Measurements from ENCODE around the gene BTRC. TPM values are rescaled to one million over a fixed set of nuclear protein-coding genes. Genes with fewer than 3 reads are reported as not detected.

The BTRC gene
- polyA plus RNA-seq, 3 donors, result 2.8 to 4.3 (median 3.1) TPM

DNA sequence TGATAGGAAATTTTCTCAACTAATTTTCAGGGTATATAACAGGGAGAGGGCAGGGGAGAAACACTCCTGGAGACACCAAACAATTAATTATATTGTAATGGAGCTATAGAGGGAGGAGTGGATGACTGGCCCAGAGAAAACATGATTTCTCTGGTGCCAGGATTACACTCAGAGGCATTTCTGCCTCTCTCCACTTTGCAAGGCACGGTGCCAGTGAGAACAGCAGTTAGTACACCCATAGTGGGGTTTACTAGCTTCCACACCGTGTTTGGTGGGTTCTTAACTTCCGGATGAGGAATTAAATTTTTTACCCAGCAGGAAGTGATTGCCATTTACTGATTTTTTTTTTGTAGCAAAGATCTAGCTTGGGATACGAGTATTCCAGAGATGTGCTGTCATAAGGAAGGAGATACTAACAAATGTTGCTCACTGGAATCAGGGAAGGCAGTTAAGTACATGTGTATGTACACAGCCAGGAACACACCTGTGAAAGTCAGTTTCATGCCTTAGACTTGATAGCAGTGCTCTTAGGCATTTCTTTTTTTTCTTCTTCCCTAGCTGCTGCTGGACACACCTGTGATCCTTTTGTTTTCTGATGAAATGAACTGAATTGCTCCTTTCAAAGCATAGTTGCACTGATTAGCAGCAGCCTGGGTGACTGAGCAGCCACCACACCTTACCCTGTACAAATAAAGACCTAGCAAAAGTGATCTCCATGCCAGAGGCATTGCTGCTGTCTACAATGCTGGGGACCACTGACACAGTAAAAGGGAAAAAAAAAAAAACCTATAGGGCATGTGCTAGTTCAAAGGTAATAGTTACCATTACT is 176.0 kb downstream of the BTRC start:
- Histone ChIP-seq H2AFZ (ENCODE audit: insufficient read depth, low read depth, low read length, poor library complexity, severe bottlenecking) (no peak overlapping the region), H3K4me2 (replicated peaks; ENCODE audit: extremely low read depth, low read length, poor library complexity, severe bottlenecking) (no peak overlapping the region), H3K9me3 (replicated peaks in 1 of 2; ENCODE audit: control insufficient read depth in 1 of 2, insufficient read depth in 1 of 2, low read length in 2 of 2) (no peaks in the 10 kb centered on the region), H3K9ac (ENCODE audit: insufficient read depth, low read length, poor library complexity, severe bottlenecking) (no peak overlapping the region), H3K4me3 (replicated peaks in 1 of 3; ENCODE audit: low read depth in 2 of 3, low read length in 3 of 3) (no peak overlapping the region), H3K27me3 (ENCODE audit: control insufficient read depth in 2 of 2, insufficient read depth in 2 of 2, low read length in 2 of 2) (no peaks in the 10 kb centered on the region), H3K4me1 (ENCODE audit: control insufficient read depth in 1 of 2, insufficient read depth in 2 of 2, low read length in 2 of 2) (no peaks in the 10 kb centered on the region), H3K36me3 (replicated peaks in 1 of 2; ENCODE audit: control insufficient read depth in 1 of 2, insufficient read depth in 2 of 2, low read length in 2 of 2) (peaks cover 9 to 32% of the 10 kb centered on the region in 2 donors), H3K79me2 (ENCODE audit: insufficient read depth, low read length) (no peaks in the 10 kb centered on the region), H3K27ac (ENCODE audit: low read depth in 1 of 2, low read length in 2 of 2) (no peak overlapping the region), H4K20me1 (ENCODE audit: insufficient read depth, low read length) (no peaks in the 10 kb centered on the region)
- no peaks in the 10 kb centered on the region for H3K9me3 Mint-ChIP-seq
- peaks cover 31 to 35% of the 10 kb centered on the region in 2 donors for H3K36me3 Mint-ChIP-seq
- H3K27ac Mint-ChIP-seq, result peak overlapping the region in 1 of 7 donors; percentile 15
- H3K4me1 Mint-ChIP-seq, result peaks cover 3% of the 10 kb centered on the region
- no peak for TF ChIP-seq CTCF (IDR thresholded peaks at IDR 0.05)
- no peaks in the 10 kb centered on the region for H3K27me3 Mint-ChIP-seq (ENCODE audit: low read depth in 3 of 3)
- DNase-seq, result no peak
- no peak overlapping the region for H3K4me3 Mint-ChIP-seq
- intact Hi-C loops (cut with micrococcal nuclease), result no loop called here
- 38% methylated on average over 2 of the region's 4 CpGs for WGBS (ENCODE audit: insufficient coverage)

- 0% methylated on average over 1 of the region's 4 CpGs for WGBS (ENCODE audit: insufficient coverage)
- no peak overlapping the region for H3K4me3 ChIP-seq (replicated peaks in 1 of 3; ENCODE audit: low read depth in 2 of 3, low read length in 3 of 3)
- Mint-ChIP-seq H3K4me1 (no peaks in the 10 kb centered on the region), H3K27ac (no peak overlapping the region), H3K36me3 (peaks cover 52 to 54% of the 10 kb centered on the region in 2 donors), H3K4me3 (no peak overlapping the region), H3K27me3 (ENCODE audit: low read depth in 3 of 3) (no peaks in the 10 kb centered on the region), H3K9me3 (no peaks in the 10 kb centered on the region)
- H3K4me1 ChIP-seq (ENCODE audit: control insufficient read depth in 1 of 2, insufficient read depth in 2 of 2, low read length in 2 of 2), result no peaks in the 10 kb centered on the region
- no peak for DNase-seq
- no peak overlapping the region for H2AFZ ChIP-seq (ENCODE audit: insufficient read depth, low read depth, low read length, poor library complexity, severe bottlenecking)
- peaks cover 14 to 55% of the 10 kb centered on the region in 2 donors for H3K36me3 ChIP-seq (replicated peaks in 1 of 2; ENCODE audit: control insufficient read depth in 1 of 2, insufficient read depth in 2 of 2, low read length in 2 of 2)
- H3K9ac ChIP-seq (ENCODE audit: insufficient read depth, low read length, poor library complexity, severe bottlenecking), result no peak overlapping the region
- no peaks in the 10 kb centered on the region for H4K20me1 ChIP-seq (ENCODE audit: insufficient read depth, low read length)
- H3K9me3 ChIP-seq (replicated peaks in 1 of 2; ENCODE audit: control insufficient read depth in 1 of 2, insufficient read depth in 1 of 2, low read length in 2 of 2), result no peaks in the 10 kb centered on the region
- TF ChIP-seq CTCF (IDR thresholded peaks at IDR 0.05), result no peak
- intact Hi-C loops (cut with micrococcal nuclease), result no loop called here
- no peak overlapping the region for H3K4me2 ChIP-seq (replicated peaks; ENCODE audit: extremely low read depth, low read length, poor library complexity, severe bottlenecking)
- no peaks in the 10 kb centered on the region for H3K27me3 ChIP-seq (ENCODE audit: control insufficient read depth in 2 of 2, insufficient read depth in 2 of 2, low read length in 2 of 2)
- no peak overlapping the region for H3K27ac ChIP-seq (ENCODE audit: low read depth in 1 of 2, low read length in 2 of 2)
- no peaks in the 10 kb centered on the region for H3K79me2 ChIP-seq (ENCODE audit: insufficient read depth, low read length)
Observed at GRCh38 chr10:101535949-101536348, 182.0 kb downstream of the BTRC start.
